Astrocyte (in vitro differentiated cells and primary cell): Measurements from ENCODE around the gene TLR9.

Experiments
- CTCF ChIP-seq: IDR thresholded peaks from 2 replicates; pipeline ENCODE4 v1.5.1; 2011; ENCODE audit warnings: low read depth, mild to moderate bottlenecking, inconsistent platforms, low read length, moderate library complexity; ENCODE audit not compliant: insufficient read depth
- EZH2 ChIP-seq: IDR thresholded peaks from 2 replicates; pipeline ENCODE4 v1.6.1; 2012; ENCODE audit warnings: mild to moderate bottlenecking, low read length, inconsistent platforms; ENCODE audit not compliant: insufficient read depth

- TF ChIP-seq CTCF, result no peak
- no peak for TF ChIP-seq EZH2
Measured at GRCh38 chr3:52174896-52175295, 50.5 kb downstream of the TLR9 start.
